Coronary artery (tissue), 2 donors: ENCODE measurements around the gene ADAMTS18.

Source experiments
- DNase-seq: peaks from one replicate; pipeline ENCODE4 v3.0.0-alpha.2; 2017; ENCODE audit warnings: low spot score
- H3K27ac ChIP-seq, 2 donors: fragments of 200-600 bp; sonication (generic); one replicate each; pipeline ENCODE4 v1.5.1; 2016 to 2019
- H3K4me3 ChIP-seq: fragments of 200-600 bp; sonication (generic); 2 replicates; pipeline ENCODE4 v1.5.1; 2016; ENCODE audit warnings: mild to moderate bottlenecking, moderate library complexity
- TF ChIP-seq, protein P1 (sequence below): fragments of 200-600 bp; sonication (generic); IDR thresholded peaks from one replicate; pipeline ENCODE4 v1.5.1; 2019; ENCODE audit warnings: antibody characterized with exemption

ADAMTS18 gene

DNA sequence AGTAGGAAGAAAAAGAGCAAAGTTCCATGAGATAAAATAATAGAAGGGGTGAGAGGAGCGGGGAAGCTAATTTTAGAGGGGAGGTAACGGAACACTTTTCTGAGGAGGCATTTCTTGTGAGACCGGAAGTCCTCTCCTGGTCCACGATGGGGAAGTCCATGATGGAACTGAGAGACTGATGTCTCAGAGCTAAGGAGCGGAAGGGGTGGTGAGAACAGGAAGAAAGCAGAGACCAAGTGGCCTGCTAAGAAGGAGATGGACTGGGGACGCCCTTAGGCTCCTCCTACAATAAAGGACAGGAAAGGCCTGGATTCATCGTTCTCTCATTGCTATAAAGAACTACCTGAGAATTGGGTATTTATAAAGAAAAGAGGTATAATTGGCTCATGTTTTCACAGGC lies 59.4 kb downstream of the ADAMTS18 start:
- DNase-seq, result no peak
- Histone ChIP-seq H3K4me3 (no peak overlapping the region), H3K27ac (no peak overlapping the region)
- TF ChIP-seq, protein P1, sequence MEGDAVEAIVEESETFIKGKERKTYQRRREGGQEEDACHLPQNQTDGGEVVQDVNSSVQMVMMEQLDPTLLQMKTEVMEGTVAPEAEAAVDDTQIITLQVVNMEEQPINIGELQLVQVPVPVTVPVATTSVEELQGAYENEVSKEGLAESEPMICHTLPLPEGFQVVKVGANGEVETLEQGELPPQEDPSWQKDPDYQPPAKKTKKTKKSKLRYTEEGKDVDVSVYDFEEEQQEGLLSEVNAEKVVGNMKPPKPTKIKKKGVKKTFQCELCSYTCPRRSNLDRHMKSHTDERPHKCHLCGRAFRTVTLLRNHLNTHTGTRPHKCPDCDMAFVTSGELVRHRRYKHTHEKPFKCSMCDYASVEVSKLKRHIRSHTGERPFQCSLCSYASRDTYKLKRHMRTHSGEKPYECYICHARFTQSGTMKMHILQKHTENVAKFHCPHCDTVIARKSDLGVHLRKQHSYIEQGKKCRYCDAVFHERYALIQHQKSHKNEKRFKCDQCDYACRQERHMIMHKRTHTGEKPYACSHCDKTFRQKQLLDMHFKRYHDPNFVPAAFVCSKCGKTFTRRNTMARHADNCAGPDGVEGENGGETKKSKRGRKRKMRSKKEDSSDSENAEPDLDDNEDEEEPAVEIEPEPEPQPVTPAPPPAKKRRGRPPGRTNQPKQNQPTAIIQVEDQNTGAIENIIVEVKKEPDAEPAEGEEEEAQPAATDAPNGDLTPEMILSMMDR, result no peak

DNA sequence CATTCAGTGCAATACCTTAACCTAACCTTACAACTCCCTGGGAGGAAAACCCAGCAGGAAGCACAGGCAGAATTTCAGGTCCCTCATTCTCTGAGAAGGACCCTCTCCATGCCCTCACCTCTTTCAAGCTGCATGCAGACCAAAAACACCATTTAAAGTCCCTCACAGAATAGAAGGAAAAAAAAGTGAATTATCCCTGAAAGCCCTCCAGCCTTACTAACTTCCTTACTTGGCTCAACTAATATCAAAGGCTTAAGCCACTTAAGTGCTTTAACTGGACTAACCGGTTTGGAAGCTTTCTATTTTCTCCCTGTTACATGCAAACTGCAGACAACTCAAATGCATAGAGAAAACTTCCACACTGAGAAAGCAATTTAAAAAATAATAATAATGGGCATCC lies 60.5 kb downstream of the ADAMTS18 start:
- Histone ChIP-seq H3K4me3 (no peak overlapping the region), H3K27ac (no peak overlapping the region)
- DNase-seq, result no peak
- TF ChIP-seq, protein P1, result no peak

DNA sequence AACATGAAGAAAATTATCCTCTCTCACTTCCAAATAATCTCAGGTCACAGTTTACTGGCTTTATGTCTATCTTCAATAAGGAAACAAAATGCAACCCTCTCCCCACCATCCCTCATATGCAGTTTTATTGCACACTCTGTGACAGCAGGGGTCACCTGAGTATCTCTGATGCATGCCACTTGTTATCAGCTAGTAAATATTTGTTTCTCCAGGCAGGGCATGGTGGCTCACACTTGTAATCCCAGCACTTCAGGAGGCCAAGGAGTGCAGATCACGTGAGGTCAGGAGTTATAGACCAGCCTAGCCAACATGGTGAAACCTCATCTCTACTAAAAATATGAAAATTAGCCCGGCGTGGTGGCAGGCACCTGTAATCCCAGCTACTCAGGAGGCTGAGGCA lies 61.1 kb downstream of the ADAMTS18 start:
- no peak for DNase-seq
- TF ChIP-seq, protein P1, result no peak
- no peak overlapping the region for H3K4me3 ChIP-seq
- H3K27ac ChIP-seq, result no peak overlapping the region

DNA sequence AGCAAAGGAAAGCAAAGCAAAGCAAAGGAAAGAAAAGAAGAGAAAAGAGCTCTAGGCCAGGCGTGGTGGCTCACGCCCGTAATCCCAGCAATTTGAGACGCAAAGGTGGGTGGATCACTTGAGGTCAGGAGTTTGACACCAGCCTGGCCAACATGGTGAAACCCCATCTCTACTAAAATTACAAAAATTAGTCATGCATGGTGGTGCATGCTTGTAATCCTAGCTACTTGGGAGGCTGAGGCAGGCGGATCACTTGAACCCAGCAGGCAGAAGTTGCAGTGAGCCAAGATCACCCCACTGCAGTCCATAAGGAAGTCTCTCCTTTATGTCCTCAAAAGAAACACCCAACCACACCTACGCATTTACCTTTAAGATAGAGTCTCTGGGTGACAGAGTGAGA lies 70.1 kb downstream of the ADAMTS18 start:
- no peak for DNase-seq
- no peak overlapping the region for H3K27ac ChIP-seq
- no peak overlapping the region for H3K4me3 ChIP-seq
- TF ChIP-seq, protein P1, result no peak

DNA sequence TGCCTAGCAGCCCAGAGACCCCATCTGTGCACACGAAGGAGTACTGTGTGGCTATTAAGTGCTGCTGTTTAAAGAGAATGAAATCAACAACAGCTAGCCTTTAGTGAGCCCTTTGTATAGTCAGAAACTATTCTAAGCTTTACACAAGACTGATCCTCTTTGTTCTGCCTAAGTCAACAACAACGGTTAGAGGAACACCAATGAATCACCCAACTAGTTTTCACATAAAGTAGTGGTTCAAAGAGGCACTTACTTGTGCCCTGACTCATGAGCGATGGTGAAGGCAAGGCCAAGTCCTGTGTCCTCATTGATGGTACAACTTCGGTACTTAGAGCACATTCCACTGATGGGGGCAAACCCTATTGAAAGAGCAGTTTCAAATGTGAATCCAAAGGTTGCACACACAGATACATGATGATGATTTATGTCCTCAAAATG lies 75.8 kb downstream of the ADAMTS18 start:
- TF ChIP-seq, protein P1, result no peak
- Histone ChIP-seq H3K4me3 (no peak overlapping the region), H3K27ac (no peak overlapping the region)
- no peak for DNase-seq

DNA sequence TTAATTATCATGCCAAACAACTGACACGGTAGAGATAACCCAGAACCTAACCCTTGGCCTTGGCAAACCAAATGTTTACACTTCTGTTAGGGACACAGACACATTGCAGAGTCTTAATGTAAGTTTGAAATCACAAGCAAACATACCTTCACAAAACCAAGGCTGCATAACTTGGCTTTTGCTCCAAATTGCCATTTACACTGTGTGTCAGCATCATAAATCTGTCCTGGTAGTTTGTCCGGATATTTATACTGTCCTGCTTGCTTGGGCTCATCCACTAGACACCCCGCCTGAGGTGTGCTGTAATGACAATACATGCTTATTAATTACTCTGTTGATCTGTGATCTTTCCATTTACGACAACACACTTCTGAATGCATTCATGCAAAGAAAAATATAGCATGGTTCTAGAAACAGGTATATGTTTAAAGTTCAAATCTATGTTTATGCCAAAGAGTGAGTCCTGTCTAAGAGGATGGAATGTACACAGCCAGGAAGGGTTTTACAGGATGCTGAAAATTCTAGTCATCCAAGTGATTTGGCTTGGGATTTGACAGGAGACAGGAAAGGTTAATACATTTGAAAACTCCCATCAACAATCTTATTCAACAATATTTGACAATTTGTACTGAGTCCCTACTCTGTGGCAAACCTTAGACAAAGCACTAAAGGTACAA lies 81.1 kb downstream of the ADAMTS18 start:
- no peak for DNase-seq
- Histone ChIP-seq H3K27ac (no peak overlapping the region), H3K4me3 (no peak overlapping the region)
- TF ChIP-seq, protein P1, result no peak

DNA sequence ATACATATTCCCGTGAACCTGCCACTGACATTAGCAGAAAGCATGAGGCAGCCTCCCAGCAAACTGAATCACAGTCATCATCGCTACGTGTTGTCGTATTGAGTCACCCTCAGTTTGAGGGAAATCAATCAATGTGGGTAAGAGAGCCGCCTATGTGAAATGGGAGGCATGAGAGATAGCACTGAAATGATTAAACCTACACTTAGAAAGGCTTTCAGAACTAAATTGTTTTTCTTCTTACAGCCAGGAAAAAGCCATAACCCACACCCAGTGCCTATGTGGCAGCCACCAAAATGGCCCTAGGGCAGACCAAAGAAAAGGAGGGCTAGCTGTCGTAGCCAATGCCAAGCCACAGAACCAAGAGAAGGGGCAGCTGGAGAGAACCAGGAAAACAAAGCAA lies 90.5 kb downstream of the ADAMTS18 start:
- DNase-seq, result no peak
- no peak overlapping the region for H3K27ac ChIP-seq
- TF ChIP-seq, protein P1, result no peak

More for the DNA sequence above, 90.5 kb downstream of the ADAMTS18 start:
- no peak overlapping the region for H3K4me3 ChIP-seq
